ENCODE measurements around the gene FMO1.

DNA sequence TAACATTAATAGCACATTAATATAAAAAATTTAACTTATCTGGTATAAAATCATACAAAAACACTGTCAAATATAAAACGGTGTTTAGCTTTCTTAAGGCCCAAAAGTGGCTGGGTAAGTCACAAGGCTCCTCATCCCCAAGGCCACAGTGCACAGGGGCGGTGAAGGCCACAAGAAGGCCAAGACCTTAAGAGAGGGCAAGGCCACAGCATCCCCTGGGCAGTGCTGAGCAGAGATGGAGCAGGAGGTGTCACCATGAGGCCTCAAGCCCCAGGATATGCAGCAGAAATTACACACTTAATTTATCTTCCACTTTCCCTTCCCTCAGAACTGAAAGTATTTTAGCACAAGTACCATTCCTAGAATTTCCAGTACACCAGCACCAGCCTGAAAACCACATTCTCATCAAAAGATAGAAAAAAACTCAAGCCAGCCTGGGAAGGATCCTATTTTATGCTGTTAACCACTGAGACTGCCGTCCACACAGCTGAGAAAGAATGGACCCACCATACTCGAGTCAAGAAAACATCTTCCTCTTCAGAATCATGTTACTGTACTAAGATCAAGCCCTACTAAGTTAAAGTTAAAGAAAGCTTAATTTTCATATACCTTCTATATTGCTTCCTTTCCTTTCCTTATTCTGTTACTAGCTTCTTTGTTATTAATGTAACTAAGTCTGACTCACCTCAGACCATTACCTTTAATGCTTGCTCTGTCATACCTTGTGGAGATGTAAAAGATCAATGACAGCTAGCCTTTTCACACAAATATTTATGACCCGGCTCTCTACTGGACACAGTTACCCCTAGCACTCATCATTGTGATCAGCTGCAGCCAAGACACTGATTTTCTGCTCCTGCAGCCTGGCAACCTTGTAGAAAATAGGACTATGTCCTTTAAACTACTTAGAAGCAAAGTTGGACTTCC lies 26.4 kb upstream of the FMO1 start:
- TF ChIP-seq, protein P1, sequence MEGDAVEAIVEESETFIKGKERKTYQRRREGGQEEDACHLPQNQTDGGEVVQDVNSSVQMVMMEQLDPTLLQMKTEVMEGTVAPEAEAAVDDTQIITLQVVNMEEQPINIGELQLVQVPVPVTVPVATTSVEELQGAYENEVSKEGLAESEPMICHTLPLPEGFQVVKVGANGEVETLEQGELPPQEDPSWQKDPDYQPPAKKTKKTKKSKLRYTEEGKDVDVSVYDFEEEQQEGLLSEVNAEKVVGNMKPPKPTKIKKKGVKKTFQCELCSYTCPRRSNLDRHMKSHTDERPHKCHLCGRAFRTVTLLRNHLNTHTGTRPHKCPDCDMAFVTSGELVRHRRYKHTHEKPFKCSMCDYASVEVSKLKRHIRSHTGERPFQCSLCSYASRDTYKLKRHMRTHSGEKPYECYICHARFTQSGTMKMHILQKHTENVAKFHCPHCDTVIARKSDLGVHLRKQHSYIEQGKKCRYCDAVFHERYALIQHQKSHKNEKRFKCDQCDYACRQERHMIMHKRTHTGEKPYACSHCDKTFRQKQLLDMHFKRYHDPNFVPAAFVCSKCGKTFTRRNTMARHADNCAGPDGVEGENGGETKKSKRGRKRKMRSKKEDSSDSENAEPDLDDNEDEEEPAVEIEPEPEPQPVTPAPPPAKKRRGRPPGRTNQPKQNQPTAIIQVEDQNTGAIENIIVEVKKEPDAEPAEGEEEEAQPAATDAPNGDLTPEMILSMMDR (IDR thresholded peaks at IDR 0.05), result no peak
- no peak for TF ChIP-seq EP300 (IDR thresholded peaks at IDR 0.05)

Measured in ovary (tissue), 3 donors.